Measurements from ENCODE around the gene KYNU.
"Not testable (repeated sequence)": the region's sequence is repeated elsewhere in the genome, so short reads cannot be mapped to it uniquely, and the experiment has no call there.

Gene KYNU

DNA sequence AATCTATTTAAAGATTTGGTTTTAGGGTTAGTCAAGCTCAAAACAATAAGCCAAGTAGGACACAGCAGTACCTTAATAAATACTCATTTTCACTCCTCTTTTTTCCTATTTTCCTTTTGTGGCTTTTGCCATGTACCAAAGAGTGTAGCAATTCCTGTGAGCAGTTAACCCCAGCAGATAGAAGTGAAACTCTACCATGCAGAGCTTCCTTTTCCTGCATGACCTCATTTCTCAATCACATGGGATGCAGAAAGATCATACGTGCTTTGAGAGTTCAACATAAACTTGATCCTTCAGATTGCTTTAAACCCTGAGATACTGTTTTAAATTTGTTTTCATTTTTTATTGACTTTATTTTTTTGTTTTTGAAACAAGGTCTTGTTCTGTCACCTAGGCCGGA lies 152.7 kb downstream of the KYNU start:
- DNase-seq: no peak

DNA sequence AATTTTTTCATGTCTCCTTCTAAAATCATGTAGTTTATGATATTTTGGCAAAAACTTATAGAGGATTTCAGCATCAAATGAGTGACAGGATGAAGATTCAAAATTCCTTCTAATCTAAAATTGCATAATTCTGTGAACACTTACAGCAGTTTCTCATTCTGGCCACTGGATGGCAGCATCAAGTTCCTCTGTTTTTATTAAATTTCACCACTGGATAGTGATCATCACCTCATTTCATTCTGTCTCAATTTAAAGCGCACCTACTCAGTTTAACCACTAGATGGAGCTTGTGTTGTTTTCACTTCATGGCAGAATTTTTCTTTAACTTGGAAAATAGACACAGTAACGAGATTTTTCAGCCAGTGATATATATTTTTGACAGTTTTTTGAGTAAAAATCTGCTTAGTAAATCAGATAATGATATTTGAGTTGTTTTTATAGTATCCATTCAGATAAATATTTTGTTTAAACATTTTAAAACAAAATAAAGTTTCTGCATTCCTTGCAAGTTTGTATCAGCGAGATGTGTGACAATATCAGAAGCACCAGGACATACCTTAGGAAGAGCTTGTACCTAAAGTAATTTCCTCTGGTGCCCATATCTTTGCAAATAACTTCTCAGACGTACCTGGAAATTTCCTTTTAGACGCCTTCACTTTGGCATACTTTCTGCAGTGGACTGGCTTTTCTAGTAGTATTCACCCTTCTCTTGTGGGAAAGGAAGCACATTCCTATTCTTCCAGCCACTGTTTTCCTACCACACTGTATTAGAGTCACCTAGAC lies 157.0 kb downstream of the KYNU start:
- peak; percentile 89 for DNase-seq

DNA sequence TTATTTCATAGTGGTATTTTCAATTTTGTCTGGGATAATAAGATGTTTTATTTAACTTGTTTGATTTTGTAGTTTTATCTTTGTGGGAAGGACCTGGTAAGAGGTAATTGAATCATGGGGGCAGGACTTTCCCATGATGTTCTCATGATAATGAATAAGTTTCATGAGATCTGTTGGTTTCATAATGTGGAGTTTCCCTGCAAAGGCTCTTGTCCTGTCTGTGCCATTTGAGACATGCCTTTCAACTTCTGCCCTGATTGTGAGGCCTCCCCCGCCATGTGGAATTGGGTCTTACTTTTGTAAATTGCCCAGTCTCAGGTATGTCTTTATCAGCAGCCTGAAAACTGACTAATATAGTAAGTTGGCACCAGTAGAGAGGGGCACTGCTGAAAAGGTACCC lies 174.0 kb downstream of the KYNU start:
- no peak for DNase-seq

DNA sequence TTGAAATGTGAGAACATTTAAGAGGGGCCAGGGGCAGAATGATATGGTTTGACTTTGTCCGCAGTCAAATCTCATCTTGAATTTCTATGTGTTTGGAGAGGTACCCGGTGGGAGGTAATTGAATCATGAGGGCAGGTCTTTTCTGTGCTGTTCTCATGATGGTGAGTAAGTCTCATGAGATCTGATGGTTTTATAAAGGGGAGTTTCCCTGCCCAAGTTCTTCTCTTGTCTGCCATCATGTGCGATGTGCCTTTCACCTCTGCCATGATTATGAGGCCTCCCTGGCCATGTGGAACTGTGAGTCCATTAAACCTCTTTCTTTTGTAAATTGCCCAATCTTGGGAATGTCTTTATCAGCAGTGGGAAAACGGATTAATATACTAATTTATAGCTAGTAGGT lies 176.0 kb downstream of the KYNU start:
- not testable (repeated sequence) for DNase-seq

DNA sequence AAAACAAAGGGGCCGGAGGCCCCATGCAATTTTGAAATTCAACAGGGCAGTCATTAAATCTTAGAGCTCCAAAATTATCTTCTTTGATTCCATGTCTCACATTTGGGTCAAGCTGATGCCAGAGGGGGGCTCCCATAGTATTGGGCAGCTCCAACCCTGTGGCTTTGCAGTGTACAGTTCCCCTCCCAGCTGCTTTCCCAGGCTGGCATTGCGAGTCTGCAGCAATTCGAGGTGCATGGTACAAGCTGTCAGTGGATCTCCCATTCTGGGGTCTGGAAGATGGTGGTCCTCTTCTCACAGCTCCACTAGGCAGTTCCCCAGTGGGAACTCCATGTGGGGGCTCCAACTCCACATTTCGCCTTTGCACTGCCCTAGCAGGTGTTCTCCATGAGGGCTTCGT lies 179.1 kb downstream of the KYNU start:
- no peak for DNase-seq

DNA sequence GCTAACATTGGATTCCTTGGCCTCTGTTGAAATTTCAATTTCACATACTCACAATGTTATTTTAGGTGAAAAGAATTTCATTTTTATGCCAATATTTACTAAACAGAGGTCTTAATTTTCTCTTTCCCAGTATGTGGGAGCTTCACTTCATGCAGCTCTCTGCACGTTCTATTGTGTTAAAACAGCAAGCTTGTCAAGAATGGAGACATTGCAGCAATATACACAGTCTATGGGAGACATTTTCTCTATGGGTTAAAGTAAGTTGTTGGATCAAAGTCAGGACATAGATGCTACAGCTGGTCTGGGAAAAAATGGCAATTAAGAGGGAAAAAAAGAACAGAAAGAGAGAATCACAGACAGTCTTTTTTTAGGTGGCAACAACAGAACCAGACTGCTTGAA lies 181.4 kb downstream of the KYNU start:
- DNase-seq: no peak

DNA sequence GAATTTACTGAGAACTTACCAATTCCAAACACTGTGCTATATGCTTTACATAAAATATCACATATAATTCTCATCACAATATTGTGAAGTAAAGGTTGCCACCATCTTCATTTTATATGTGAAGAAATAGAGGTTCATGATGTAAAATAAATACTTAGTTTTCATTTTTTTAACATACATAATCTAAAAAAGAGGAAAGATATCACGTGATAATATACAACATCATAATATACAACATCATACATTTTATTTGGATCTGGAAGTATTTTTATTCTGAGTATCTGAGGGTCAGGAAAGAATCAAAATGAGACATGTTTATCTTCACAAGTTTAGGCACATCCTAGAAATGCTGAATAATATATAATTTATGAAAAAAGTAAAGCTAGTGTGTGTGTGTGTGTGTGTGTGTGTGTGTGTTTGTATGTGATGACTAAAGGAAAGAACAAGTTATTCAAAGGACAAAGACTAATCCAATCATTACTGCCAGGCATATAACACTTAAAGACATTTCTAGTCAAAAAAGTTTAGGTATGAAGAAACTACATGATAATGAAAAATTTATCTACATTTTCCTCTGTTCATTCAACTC lies 186.2 kb downstream of the KYNU start:
- no peak for DNase-seq

DNA sequence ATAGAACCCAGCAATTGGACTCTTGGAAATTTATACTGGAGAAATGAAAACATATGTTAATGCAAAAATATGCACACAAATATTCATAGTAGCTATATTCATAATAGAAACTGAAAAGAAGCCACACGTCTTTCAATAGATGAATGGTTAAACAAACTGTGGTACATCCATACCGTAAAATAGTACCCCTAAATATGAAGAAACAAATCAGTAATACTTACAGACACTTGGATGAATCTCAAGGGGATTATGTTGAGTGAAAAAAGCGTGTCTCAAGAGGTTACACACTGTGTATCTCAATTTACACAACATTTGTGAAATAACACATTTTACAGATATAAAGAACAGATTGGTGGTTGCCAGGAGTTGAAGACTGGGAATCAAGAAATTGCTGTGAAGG lies 190.6 kb downstream of the KYNU start:
- DNase-seq: no peak

DNA sequence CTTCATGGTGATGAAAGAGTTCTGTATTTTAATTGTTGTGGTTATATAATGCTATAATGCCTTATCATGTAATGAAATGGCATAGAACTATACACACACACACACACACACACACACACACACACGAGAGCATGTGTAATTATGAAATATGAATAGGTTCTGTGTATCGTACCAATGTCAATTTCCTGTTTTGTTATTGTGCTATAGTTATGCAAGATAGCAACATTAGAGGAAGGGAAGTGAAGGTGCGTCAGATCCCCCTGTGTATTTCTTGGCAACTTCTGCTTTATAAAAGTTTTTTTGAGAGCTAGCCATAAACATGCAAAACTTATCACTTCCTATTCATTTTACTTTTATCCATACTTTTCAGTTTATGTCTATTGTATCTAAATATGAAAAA lies 191.0 kb downstream of the KYNU start:
- DNase-seq: no peak

DNA sequence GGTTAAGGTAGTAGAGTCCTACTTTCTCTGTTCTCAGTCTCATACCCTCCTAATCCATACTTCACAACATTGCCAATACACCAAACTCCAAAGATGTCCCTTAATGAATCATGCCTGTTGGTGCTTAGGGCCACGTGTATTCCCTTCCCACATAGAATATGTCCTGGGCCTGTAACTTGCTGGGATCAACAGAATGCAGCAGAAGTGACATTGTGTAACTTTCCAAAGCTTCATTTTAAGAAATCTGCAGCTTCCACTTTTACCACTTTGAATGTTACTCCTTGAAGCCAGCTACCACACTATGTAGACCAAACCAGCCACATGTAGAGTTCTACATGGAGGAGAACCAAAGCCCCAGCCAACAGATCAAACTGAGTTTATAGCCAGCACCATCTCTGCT lies 193.2 kb downstream of the KYNU start:
- DNase-seq: no peak

DNA sequence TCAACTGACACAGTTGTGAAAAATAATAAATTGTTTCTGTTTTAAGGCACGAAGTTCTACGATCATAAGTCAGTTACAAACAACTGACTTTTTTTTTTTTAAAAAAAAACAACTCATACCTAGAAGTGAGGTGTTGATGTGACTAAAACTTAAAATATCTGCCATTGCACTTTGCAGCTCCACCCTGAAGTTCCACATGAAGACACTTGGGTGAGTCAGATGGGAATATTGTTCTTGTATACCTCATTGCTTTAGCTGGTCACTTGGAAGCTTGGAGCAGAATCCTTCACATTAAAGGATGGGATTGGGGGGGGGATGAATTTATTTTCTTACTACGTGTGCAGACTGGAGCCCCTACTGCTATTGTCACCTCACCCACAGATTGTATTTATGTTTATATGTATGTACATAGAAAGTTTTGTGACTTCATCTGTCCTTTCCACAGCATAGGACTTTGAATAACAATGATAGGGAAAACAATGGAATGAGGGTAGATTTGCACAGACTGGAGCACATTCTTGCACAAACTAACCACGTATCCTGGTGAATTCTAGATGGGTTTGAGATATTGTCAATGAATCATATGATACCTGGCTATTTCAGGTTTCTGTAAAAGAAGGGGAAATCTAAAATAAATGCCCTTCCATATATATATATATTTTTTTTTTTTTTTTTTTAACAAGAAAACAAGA lies 193.9 kb downstream of the KYNU start:
- DNase-seq: no peak

DNA sequence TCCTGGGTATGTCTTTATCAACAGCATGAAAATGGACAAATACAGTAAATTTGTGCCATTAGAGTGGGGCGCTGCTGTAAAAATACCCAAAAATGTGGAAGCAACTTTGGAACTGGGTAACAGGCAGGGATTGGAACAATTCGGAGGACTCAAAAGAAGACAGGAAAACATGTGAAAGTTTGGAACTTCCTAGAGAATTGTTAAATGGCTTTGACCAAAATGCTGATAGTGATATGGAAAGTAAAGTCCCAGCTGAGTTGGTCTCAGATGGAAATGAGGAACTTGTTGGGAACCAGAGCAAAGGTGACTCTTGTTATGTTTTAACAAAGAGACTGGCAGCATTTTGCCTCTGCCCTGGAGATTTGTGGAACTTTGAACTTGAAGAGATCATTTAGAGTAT lies 197.4 kb downstream of the KYNU start:
- DNase-seq: not testable (repeated sequence)

DNA sequence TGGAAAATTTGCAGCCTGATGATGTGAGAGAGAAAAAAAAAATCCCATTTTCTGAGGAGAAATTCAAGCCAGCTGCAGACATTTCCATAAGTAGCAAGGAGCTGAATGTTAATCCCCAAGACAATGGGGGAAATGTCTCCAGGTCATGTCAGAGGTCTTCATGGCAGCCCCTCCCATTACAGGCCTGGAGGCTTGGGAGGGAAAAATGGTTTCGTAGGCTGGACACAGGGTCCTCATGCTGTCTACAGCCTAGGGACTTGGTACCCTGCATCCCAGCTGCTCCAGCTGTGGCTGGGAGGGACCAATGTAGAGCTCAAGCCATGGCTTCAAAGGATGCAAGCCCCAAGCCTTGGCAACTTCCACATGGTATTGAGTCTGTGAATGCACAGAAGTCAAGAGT lies 198.2 kb downstream of the KYNU start:
- no peak for DNase-seq

DNA sequence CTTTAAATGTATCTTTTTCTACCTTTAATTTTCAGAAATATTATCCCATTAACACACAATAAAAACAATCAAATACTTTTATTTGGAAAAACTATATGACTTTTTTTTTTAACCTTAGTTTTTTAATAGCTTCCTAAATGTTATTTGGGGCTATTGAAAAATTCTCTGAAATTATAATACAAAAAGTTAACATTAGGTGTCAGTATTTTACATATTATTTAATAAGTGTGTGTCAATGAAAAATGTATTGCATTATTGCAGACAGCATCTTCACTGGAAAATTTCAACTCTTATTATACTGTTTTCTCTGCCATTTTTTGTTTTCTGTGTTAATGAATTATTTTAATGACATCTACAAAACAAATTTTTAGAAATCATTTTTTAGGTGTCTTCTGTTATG lies 200.6 kb downstream of the KYNU start:
- DNase-seq: no peak

DNA sequence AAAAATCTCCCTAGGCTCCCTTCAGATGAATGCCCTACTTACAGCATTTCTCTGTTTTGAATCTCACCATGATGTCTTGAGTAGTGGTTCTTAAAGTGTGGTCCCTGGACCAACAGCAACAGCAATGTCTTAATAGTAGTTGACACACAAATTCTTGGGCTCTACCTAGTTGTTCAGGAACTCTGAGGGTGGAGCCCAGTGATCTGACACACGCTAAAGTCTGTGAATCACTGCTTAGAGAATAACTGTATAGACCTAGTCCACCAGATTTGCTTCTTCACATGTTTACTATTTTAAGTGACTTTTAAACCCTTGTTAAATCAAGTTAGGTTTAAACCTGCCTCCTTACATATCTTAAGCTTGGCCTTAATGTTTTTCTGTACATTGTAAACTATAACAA lies 204.2 kb downstream of the KYNU start:
- DNase-seq: no peak

DNA sequence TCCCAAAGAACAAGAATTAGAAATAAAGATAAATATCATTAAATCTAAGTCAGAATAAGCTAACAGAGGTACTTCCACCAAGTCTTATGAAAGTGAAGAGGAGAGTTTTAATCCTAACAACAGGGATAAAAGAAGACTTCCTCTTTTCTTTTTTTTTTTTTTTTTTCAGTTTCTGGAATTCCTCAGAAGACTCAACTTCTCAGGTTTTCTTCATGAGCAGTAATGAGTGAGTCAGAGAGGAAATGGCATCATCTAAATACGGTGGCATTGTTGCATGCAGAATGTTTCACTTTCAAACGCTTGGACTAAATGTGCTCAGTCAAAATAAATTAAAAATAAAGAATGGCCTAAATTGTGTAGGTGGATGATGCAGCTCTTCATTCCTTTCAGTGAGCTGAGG lies 206.2 kb downstream of the KYNU start:
- no peak for DNase-seq

DNA sequence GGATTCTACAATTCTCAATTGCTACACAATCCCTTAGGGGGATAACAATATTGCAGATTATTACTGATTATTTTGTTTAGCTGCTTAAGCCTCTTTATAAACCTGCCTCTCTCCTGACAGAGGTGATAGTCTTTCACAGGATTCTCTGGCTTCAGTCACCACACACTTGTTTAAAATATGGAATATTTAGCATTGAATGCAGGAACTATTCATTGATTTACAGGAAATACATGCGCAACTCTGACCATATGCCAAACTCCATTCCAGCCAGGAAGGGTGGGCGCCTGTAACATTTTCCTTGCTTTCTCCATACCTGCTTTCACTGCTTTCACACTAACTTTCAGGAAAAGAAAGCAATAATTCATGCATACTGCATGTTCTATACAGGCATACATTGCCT lies 207.0 kb downstream of the KYNU start:
- no peak for DNase-seq

DNA sequence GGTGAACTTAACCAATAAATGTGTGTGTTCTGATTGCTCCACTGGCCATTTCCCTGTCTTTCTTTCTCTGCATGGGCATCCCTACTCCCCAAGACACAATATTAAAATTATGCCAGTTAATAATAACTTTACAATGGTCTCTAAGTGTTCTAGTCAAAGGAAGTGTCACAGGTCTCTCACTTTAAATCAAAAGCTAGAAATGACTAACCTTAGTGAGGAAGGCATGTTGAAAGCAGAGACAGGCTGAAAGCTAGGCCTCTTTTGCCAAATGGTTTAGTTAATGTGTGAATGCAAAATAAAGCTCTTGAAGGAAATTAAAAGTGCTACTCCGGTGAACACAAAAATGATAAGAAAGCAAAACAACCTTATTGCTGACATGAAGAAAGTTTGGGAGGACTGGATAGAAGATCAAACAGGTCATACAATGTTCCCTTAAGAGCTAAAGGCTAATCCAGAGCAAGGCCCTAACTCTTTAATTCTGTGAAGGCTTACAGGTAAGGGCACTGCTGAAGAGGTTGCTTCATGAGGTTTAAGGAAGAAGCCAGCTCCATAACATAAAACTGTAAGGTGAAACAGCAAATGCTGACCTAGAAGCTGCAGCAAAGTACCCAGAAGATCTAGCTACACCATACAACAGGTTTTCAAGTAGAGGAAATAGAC lies 207.8 kb downstream of the KYNU start:
- no peak for DNase-seq

DNA sequence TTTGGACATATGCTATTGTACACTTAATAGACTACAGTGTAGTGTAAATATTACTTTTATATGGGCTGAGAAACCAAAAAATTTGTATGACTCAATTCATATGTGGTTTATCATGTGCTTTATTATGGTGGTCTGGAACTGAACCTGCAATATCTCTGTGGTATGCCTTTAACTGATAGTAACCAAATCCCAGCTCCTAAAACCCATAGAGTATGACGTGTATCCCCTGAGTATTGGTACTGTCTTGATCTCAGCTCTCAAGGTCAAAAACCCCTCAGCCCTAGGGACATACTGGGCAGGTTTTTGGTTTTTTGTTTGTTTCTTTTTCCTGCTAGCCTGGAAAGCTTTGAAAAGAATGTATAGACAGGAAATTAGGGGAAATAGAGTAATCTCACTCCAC lies 209.6 kb downstream of the KYNU start:
- DNase-seq: no peak

DNA sequence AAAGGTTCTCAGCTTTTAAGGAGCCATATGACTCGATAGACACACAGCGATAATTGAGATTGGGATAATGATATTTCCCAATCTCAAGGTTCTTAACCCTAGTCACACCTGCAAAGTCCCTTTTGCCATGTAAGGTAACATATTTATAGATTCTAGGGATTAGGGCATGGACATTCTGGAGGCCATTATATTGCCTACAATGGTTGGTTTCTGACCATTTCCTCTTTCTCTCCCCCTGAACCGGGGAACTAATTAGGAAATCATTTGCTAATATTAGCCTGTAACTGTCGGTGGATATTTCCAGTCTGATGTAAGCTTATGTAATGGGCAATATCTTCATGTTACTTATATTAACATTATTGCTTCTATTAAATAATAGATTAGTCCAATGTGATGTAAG lies 210.9 kb downstream of the KYNU start:
- no peak for DNase-seq

DNA sequence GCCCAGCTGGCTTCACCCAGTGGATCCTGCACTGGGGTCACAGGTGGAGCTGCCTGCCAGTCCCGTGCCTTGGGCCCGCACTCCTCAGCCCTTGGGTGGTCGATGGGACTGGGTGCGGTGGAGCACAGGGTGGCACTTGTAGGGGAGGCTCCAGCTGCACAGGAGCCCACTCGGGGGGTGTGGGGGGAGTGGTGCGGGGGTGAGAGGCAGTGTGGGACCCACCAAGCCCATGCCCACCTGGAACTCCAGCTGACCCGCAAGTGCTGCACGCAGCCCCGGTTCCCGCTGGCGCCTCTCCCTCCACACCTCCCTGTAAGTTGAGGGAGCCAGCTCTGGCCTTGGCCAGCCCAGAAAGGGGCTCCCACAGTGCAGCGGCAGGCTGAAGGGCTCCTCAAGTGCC lies 212.1 kb downstream of the KYNU start:
- DNase-seq: not testable (repeated sequence)
